Neuronal stem cell (in vitro differentiated cells): Measurements from ENCODE around the gene CYP3A7.
A peak's percentile ranks its signal among the peaks of the same experiment; 100 is the strongest.
"Not testable (repeated sequence)": the region's sequence is repeated elsewhere in the genome, so short reads cannot be mapped to it uniquely, and the experiment has no call there.

Experiments
- DNase-seq: peaks from one replicate; pipeline ENCODE4 v3.0.0-alpha.2; 2013; ENCODE audit warnings: low spot score
- H2AFZ ChIP-seq: one replicate; pipeline ENCODE4 v1.6.1; 2013; ENCODE audit warnings: mild to moderate bottlenecking, low read length, inconsistent platforms
- H2AK5ac ChIP-seq: 2 replicates; pipeline ENCODE4 v1.6.1; 2013; ENCODE audit warnings: low read depth, mild to moderate bottlenecking, inconsistent platforms, low read length, moderate library complexity, mixed read lengths
- H2BK120ac ChIP-seq: 2 replicates; pipeline ENCODE4 v1.6.1; 2013; ENCODE audit warnings: low read depth, mild to moderate bottlenecking, inconsistent platforms, low read length, moderate library complexity, mixed read lengths
- H2BK12ac ChIP-seq: one replicate; pipeline ENCODE4 v1.6.1; 2013; ENCODE audit warnings: low read length, inconsistent platforms
- H2BK15ac ChIP-seq: 2 replicates; pipeline ENCODE4 v1.6.1; 2013; ENCODE audit warnings: mild to moderate bottlenecking, low read length, inconsistent platforms, mixed read lengths
- H2BK5ac ChIP-seq: one replicate; pipeline ENCODE4 v1.6.1; 2013; ENCODE audit warnings: inconsistent platforms, mild to moderate bottlenecking, low read length, moderate library complexity
- H3K14ac ChIP-seq: one replicate; pipeline ENCODE4 v1.6.1; 2013; ENCODE audit warnings: low read length, inconsistent platforms
- H3K18ac ChIP-seq: 2 replicates; pipeline ENCODE4 v1.6.1; 2013; ENCODE audit warnings: low read length, inconsistent platforms
- H3K23ac ChIP-seq: 2 replicates; pipeline ENCODE4 v1.6.1; 2013; ENCODE audit warnings: low read depth, mild to moderate bottlenecking, mixed read lengths, low read length, inconsistent platforms; ENCODE audit not compliant: poor library complexity
- H3K27ac ChIP-seq: replicated peaks from 3 replicates; pipeline ENCODE4 v1.5.1; 2013; ENCODE audit warnings: low read length, inconsistent platforms
- H3K27me3 ChIP-seq, 3 experiments: 2 replicates each; pipeline ENCODE4 v1.6.1; 2013; ENCODE audit warnings: low read length in 3 of 3, mild to moderate bottlenecking in 2 of 3, inconsistent platforms in 1 of 3, low read depth in 1 of 3, mixed read lengths in 1 of 3, moderate library complexity in 1 of 3; ENCODE audit not compliant: control insufficient read depth in 3 of 3, insufficient read depth in 3 of 3
- H3K36me3 ChIP-seq, 2 donors: replicated peaks in 1 of 2; 2 replicates each; pipeline ENCODE4 v1.6.1; 2013; ENCODE audit warnings: low read length in 2 of 2; ENCODE audit not compliant: control insufficient read depth in 2 of 2, insufficient read depth in 2 of 2
- H3K4ac ChIP-seq: 2 replicates; pipeline ENCODE4 v1.6.1; 2013; ENCODE audit warnings: inconsistent platforms, mild to moderate bottlenecking, low read length, moderate library complexity
- H3K4me1 ChIP-seq, 2 donors: 1 replicate in 1 of 2; 2 replicates in 1 of 2; pipeline ENCODE4 v1.6.1; 2013; ENCODE audit warnings: low read length in 2 of 2, low read depth in 1 of 2; ENCODE audit not compliant: control insufficient read depth in 2 of 2, insufficient read depth in 1 of 2
- H3K4me2 ChIP-seq: one replicate; pipeline ENCODE4 v1.6.1; 2013; ENCODE audit warnings: mild to moderate bottlenecking, low read length, inconsistent platforms; ENCODE audit not compliant: insufficient read depth, poor library complexity, severe bottlenecking
- H3K4me3 ChIP-seq, 2 donors: 2 replicates each; pipeline ENCODE4 v1.5.1; 2013; ENCODE audit warnings: low read length in 2 of 2, mild to moderate bottlenecking in 2 of 2, inconsistent platforms in 1 of 2, moderate library complexity in 1 of 2
- H3K79me1 ChIP-seq: one replicate; pipeline ENCODE4 v1.6.1; 2013; ENCODE audit warnings: low read depth, mild to moderate bottlenecking, inconsistent platforms, low read length, moderate library complexity
- H3K9ac ChIP-seq: one replicate; pipeline ENCODE4 v1.6.1; 2013; ENCODE audit warnings: mild to moderate bottlenecking, low read depth, low read length, inconsistent platforms; ENCODE audit not compliant: poor library complexity
- H3K9me3 ChIP-seq, 2 donors: replicated peaks in 1 of 2; 2 replicates each; pipeline versions ENCODE3 to v1.6.1; 2013; ENCODE audit warnings: low read length in 2 of 2, mild to moderate bottlenecking in 2 of 2, inconsistent platforms in 1 of 2, low read depth in 1 of 2, mixed read lengths in 1 of 2, moderate library complexity in 1 of 2; ENCODE audit not compliant: control insufficient read depth in 2 of 2, insufficient read depth in 1 of 2
- H4K8ac ChIP-seq: one replicate; pipeline ENCODE4 v1.6.1; 2013; ENCODE audit warnings: low read depth, mild to moderate bottlenecking, inconsistent platforms, low read length, moderate library complexity
- H4K91ac ChIP-seq: one replicate; pipeline ENCODE4 v1.6.1; 2013; ENCODE audit warnings: low read length, low read depth, mild to moderate bottlenecking, inconsistent platforms; ENCODE audit not compliant: poor library complexity
- WGBS, 2 donors: extraction: QIAGEN DNeasy Blood & Tissue Kit; methylation state at CpG; one replicate each; pipeline ENCODE4 v1.1.7; 2013; ENCODE audit warnings: missing lambda C conversion rate in 2 of 2, mixed read lengths in 1 of 2; ENCODE audit not compliant: insufficient read length in 2 of 2, insufficient replicate concordance in 1 of 2; ENCODE audit errors: extremely low coverage in 2 of 2; 5-methylcytosine and 5-hydroxymethylcytosine counted together

Gene CYP3A7

GRCh38 chr7:99751322-99752052, 16.5 kb upstream of the CYP3A7 start:
- peaks cover 0 to 10% of the 10 kb centered on the region in 2 donors for H3K4me1 ChIP-seq
- H2BK5ac ChIP-seq, DNase-seq, H2AFZ ChIP-seq, H3K27ac ChIP-seq, H2BK12ac ChIP-seq, H2BK120ac ChIP-seq, H4K8ac ChIP-seq, H3K4ac ChIP-seq, H2AK5ac ChIP-seq, H3K79me1 ChIP-seq, H3K23ac ChIP-seq, H4K91ac ChIP-seq, H3K9me3 ChIP-seq, H3K4me2 ChIP-seq, H3K4me3 ChIP-seq, H3K18ac ChIP-seq, H3K9ac ChIP-seq, H3K14ac ChIP-seq, H3K36me3 ChIP-seq, H2BK15ac ChIP-seq: not testable (repeated sequence)
- H3K27me3 ChIP-seq, result peaks cover 0 to 15% (median 0%) of the 10 kb centered on the region in 3 experiments
- WGBS, 2 donors, result no CpG with 5 or more reads among the region's 5 CpGs

- H3K4me3 ChIP-seq, result no peak overlapping the region
- no peak overlapping the region for H3K14ac ChIP-seq
- no peak overlapping the region for H4K8ac ChIP-seq
- no peak overlapping the region for H2AFZ ChIP-seq
- H3K18ac ChIP-seq, result no peak overlapping the region
- no peaks in the 10 kb centered on the region for H3K79me1 ChIP-seq
- no peak for DNase-seq
- no peak overlapping the region for H2BK15ac ChIP-seq
- no CpG with 5 or more reads among the region's 6 CpGs for WGBS, 2 donors
- H4K91ac ChIP-seq, result no peak overlapping the region
- H3K4me2 ChIP-seq, result no peak overlapping the region
- peaks cover 0 to 15% (median 0%) of the 10 kb centered on the region in 3 experiments for H3K27me3 ChIP-seq
- peaks cover 0 to 10% of the 10 kb centered on the region in 2 donors for H3K4me1 ChIP-seq
- H3K4ac ChIP-seq, result no peak overlapping the region
- H2AK5ac ChIP-seq, result no peak overlapping the region
- H3K23ac ChIP-seq, result no peak overlapping the region
- H3K27ac ChIP-seq, result peak overlapping the region; percentile 29
- no peak overlapping the region for H3K9ac ChIP-seq
- no peak overlapping the region for H2BK5ac ChIP-seq
- H3K9me3 ChIP-seq, result no peaks in the 10 kb centered on the region
- H2BK12ac ChIP-seq, result no peak overlapping the region
- no peaks in the 10 kb centered on the region for H3K36me3 ChIP-seq
- no peak overlapping the region for H2BK120ac ChIP-seq
Measured at GRCh38 chr7:99748846-99749579, 14.0 kb upstream of the CYP3A7 start.

GRCh38 chr7:99746915-99747314, 11.9 kb upstream of the CYP3A7 start:
- H4K8ac ChIP-seq, H2BK5ac ChIP-seq, DNase-seq, H3K27ac ChIP-seq, H4K91ac ChIP-seq, H3K18ac ChIP-seq, H2BK120ac ChIP-seq, H3K23ac ChIP-seq, H3K9ac ChIP-seq, H3K4me3 ChIP-seq, H2BK15ac ChIP-seq, H3K36me3 ChIP-seq, H2BK12ac ChIP-seq, H3K79me1 ChIP-seq, H3K27me3 ChIP-seq, H2AK5ac ChIP-seq, H3K9me3 ChIP-seq, H3K14ac ChIP-seq, H3K4ac ChIP-seq, H3K4me1 ChIP-seq, H3K4me2 ChIP-seq, H2AFZ ChIP-seq: not testable (repeated sequence)
- no CpG with 5 or more reads among the region's 3 CpGs for WGBS, 2 donors

GRCh38 chr7:99745395-99745794, 10.4 kb upstream of the CYP3A7 start:
- H2BK120ac ChIP-seq, H2BK5ac ChIP-seq, DNase-seq, H3K14ac ChIP-seq, H3K4ac ChIP-seq, H3K4me1 ChIP-seq, H3K36me3 ChIP-seq, H3K27me3 ChIP-seq, H3K9me3 ChIP-seq, H4K8ac ChIP-seq, H4K91ac ChIP-seq, H3K4me3 ChIP-seq, H3K4me2 ChIP-seq, H2BK15ac ChIP-seq, H3K18ac ChIP-seq, H2BK12ac ChIP-seq, H3K9ac ChIP-seq, H3K27ac ChIP-seq, H3K79me1 ChIP-seq, H2AFZ ChIP-seq, H3K23ac ChIP-seq, H2AK5ac ChIP-seq: not testable (repeated sequence)
- WGBS, 2 donors, result no CpG with 5 or more reads among the region's 3 CpGs
